Astrocyte of the cerebellum (primary cell): Measurements from ENCODE around the gene PIM1.

Experiments
- DNase-seq: peaks from one replicate; pipeline ENCODE4 v3.0.0-alpha.2; 2011; ENCODE audit warnings: low read depth
- H3K4me3 ChIP-seq: 2 replicates; pipeline ENCODE4 v1.5.1; 2011; ENCODE audit warnings: mild to moderate bottlenecking, low read depth, low read length, moderate library complexity
- in situ Hi-C: cut with HindIII; loops from 2 replicates; pipeline ENCODE4 v1.10.0; 2017; ENCODE audit warnings: low sequenced_read_pairs
- TF ChIP-seq, protein P1 (sequence below): IDR thresholded peaks from 2 replicates; pipeline ENCODE4 v1.5.1; 2012; ENCODE audit warnings: low read length, low read depth, moderate library complexity, mild to moderate bottlenecking; ENCODE audit errors: missing control alignments

PIM1 gene

DNA sequence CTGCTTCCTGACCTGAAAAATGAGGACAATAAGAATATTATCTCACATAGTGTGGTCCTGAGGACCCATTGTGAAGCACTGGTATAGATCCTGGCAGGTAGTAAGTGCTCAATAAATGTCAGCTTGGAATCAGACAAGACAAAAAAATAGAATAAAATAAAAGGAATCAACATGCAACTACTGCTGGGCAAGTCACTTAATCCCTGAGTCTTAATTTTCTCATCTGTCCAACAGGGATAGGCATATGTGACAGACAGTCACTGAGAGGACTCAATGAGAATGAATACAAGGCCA, 38.0 kb upstream of the PIM1 start:
- TF ChIP-seq, protein P1, sequence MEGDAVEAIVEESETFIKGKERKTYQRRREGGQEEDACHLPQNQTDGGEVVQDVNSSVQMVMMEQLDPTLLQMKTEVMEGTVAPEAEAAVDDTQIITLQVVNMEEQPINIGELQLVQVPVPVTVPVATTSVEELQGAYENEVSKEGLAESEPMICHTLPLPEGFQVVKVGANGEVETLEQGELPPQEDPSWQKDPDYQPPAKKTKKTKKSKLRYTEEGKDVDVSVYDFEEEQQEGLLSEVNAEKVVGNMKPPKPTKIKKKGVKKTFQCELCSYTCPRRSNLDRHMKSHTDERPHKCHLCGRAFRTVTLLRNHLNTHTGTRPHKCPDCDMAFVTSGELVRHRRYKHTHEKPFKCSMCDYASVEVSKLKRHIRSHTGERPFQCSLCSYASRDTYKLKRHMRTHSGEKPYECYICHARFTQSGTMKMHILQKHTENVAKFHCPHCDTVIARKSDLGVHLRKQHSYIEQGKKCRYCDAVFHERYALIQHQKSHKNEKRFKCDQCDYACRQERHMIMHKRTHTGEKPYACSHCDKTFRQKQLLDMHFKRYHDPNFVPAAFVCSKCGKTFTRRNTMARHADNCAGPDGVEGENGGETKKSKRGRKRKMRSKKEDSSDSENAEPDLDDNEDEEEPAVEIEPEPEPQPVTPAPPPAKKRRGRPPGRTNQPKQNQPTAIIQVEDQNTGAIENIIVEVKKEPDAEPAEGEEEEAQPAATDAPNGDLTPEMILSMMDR = no peak
- in situ Hi-C loops = no loop called here
- no peak overlapping the region for H3K4me3 ChIP-seq
- no peak for DNase-seq

DNA sequence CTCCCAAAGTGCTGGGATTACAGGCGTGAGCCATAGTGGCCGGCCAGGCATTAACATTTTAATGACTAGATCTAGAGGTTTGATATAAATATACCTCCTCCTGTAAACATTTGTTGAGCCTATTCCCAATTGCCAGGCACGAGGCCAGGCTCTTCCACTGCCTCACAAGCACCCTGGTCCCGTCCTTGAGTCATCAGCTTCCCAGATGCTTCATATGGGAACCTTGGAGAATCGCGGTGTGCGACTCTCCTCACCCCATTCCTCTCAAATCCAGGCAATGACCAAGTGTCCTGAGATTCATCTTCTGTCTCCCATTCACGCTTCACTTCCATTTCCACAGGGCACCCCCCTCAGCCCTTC, 35.9 kb upstream of the PIM1 start:
- peak; percentile 40 for DNase-seq
- no peak overlapping the region for H3K4me3 ChIP-seq
- in situ Hi-C loops = no loop called here
- TF ChIP-seq, protein P1 = no peak

DNA sequence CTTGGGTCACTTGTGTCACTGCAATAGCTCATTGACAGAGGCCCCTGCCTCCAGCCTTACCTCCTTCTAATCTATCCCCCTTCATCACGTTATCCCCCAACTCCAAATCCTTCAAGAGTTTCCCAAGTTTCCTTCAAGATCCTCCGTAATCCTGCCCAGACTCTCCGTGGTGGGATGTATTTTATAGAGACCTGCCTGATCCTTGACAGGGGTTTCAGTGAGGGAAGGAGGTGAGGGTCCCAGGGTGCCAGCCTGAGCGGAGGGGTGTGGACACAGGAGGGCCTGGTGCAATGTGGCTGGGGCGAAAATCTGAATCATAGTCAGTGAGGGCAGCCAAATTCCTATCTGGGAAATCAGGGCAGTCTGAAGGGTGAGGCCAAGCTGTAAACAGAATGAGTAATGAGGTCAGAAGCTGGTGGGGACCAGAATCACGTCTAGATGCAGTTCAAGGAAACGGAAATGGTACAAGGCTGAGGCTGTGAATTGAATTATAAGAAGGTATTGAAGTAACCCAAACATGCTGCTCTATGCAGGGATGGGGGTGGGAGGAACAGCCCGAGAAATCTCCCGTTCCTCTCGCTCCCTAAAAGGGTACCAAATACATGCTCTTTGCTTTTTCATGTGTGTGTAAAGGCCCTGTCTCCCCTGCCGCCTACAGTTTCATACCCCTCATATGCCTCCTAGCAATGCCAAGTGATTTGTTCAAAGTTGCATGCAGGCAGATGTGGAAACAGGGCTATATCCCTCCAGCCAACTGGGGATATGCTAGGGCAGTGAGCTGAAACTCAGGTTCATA, 35.4 kb upstream of the PIM1 start:
- peak; percentile 81 for DNase-seq
- in situ Hi-C loops = no loop called here
- no peak overlapping the region for H3K4me3 ChIP-seq
- TF ChIP-seq, protein P1 = no peak

DNA sequence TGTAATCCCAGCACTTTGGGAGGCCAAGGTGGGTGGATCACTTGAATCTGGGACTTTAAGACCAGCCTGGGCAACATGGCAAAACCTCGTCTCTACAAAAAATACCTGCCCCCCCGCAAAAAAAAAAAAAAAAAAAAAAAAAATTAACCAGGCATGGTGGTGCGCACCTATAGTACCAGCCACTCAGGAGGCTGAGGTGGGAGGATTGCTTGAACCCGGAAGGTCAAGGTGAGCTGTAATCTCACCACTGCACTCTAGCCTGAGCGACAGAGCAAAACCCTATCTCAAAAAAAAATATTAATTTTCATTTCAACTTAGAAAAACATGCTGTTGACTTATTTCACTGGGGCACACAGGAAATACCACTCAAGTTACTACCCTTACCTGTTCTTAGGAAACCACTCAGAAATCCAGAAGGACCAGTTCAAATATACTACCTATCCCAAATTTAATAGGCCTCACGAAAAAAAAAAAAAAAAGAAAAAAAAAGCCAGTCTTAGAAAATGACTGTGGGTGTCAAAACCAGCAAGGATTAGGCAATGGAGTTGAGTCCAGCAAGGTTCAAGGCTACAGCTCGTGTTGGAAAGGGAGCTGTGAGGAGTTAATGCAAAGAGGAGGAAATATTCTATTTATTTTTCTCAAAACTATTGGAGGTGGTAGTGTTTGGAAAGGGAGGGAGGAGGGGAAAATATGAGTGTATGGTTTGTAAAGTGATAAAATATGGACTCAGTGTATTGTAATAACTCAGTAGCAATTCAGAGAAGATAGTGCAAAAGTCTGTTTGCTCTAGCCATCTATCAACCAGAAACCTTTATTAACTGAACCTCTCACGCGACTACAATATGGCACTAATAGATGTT, 33.9 kb upstream of the PIM1 start:
- TF ChIP-seq, protein P1 = no peak
- in situ Hi-C loops = no loop called here
- H3K4me3 ChIP-seq = no peak overlapping the region
- DNase-seq = no peak

DNA sequence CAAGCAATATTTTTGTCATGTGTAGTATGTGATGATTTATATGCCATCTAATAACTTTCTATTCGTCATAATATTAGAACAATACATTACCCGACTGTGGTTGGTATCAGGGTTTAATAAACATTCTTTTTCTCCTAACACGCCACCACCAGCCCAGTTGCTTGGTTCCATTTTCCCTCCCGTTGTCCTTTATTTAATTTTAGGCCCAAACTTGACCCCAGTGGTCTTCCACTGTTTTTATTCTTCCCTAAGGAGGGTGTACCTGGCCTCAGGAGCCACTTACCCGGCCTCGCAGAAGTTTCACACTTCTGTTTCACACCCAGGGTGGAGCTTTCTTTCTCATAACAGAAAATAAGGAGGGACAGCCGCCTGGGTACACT, 33.1 kb upstream of the PIM1 start:
- peak overlapping the region; percentile 30 for H3K4me3 ChIP-seq
- DNase-seq = no peak
- TF ChIP-seq, protein P1 = no peak
- in situ Hi-C loops = no loop called here

DNA sequence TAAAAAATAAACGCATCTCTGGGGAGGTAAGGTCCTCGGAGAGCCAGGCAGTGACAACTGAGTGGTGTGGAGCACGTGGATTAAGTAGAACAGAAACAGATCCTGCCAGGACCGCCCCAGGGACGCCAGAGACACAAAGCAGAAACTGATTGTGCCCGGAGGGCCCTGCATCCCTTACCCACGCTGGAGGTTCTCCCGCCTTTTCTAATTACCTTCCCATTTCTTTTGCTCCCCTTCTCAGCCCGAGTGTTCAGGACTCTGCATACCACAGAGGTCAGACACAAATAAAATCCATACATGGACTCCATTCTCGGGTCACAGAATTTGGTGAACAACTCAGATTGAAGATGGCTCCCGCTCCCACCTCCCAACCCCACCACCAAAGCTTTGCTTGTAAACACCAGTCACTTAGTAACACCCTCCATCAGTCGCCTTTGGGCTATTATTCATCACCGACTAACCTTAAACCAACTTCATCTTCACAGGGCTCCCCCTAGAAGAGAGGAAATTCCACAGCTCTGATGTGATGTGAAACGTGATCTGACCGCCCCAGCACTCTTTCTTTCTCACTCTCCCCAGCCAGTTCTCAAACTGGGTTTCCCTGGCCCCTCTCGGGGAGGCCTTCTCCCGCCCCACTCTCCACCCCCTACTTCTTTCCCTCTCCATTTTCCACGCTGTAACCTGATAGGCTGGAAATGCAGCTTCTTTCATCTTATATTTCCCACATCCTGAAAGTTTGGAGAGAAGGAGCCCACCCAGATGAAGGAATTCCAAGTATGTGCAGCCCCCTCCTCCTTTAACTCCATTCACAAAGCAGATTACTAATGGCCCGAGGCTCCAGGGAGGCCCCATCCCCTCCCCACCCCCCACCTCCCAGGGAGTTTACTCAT, 32.5 kb upstream of the PIM1 start:
- peak overlapping the region; percentile 30 for H3K4me3 ChIP-seq
- DNase-seq = peak; percentile 98
- TF ChIP-seq, protein P1 = no peak
- in situ Hi-C loops = no loop called here
